ENCODE measurements around the gene ACRV1. TPM values are rescaled to one million over a fixed set of nuclear protein-coding genes. Genes with fewer than 3 reads are reported as not detected.

Gene ACRV1
- total RNA-seq, 6 experiments from 2014 or later, result not detected

GRCh38 chr11:125701858-125702621 is 21.4 kb upstream of the ACRV1 start:
- TF ChIP-seq CTCF (IDR thresholded peaks at IDR 0.05), result no peak
- no peak for TF ChIP-seq POLR2A (IDR thresholded peaks at IDR 0.05)
- Histone ChIP-seq H3K27ac (no peak overlapping the region), H3K36me3 (no peaks in the 10 kb centered on the region), H3K4me1 (no peaks in the 10 kb centered on the region), H3K4me3 (no peak overlapping the region), H3K9me3 (no peaks in the 10 kb centered on the region), H3K27me3 (no peaks in the 10 kb centered on the region)
- WGBS (ENCODE audit: insufficient coverage, low coverage, low lambda C conversion rate, missing lambda C conversion rate), result 17% methylated on average over 2 of the region's 6 CpGs
- ATAC-seq (no peak), DNase-seq (no peak)
- intact Hi-C loops (cut with DNase I), result no loop called here

DNA sequence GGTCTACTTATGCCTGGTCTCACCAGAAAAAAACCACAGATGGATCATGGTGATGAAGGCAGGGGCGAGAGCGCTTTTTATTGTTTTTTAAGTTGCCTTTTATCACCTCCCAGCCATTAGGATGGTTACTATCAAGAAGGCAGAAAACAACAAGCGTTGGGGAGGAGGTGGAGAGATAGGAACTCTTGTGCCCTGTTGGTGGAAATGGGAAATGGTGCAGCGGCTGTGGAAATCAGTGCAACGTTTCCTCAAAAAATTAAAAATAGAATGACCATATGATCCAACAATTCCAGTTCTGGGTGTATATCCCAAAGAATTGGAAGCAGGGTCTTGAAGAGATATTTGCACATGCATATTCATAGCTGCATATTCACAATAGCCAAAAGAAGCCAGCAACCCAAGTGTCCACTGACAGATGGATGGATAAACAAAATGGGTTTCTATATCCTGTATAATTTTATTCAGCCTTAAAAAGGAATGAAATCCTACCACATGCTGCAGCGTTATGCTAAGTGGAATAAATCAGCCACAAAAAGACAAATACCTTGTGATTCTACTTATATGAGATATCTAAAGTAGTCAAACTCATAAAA is 20.5 kb upstream of the ACRV1 start:
- intact Hi-C loops (cut with DNase I), result no loop called here
- no peaks in the 10 kb centered on the region for H3K9me3 ChIP-seq
- H3K27me3 ChIP-seq, result no peaks in the 10 kb centered on the region
- ATAC-seq (no peak), DNase-seq (no peak)
- H3K36me3 ChIP-seq, result no peaks in the 10 kb centered on the region
- WGBS (ENCODE audit: insufficient coverage, low coverage, low lambda C conversion rate, missing lambda C conversion rate), result 45% methylated on average over 6 of the region's 6 CpGs
- no peak overlapping the region for H3K27ac ChIP-seq
- no peak for TF ChIP-seq CTCF (IDR thresholded peaks at IDR 0.05)
- no peak for TF ChIP-seq POLR2A (IDR thresholded peaks at IDR 0.05)
- no peaks in the 10 kb centered on the region for H3K4me1 ChIP-seq
- H3K4me3 ChIP-seq, result no peak overlapping the region

GRCh38 chr11:125694951-125695350 is 14.3 kb upstream of the ACRV1 start:
- Histone ChIP-seq H3K27me3 (no peaks in the 10 kb centered on the region), H3K4me3 (no peak overlapping the region), H3K9me3 (no peaks in the 10 kb centered on the region), H3K36me3 (no peaks in the 10 kb centered on the region), H3K27ac (no peak overlapping the region), H3K4me1 (no peaks in the 10 kb centered on the region)
- WGBS (ENCODE audit: insufficient coverage, low coverage, low lambda C conversion rate, missing lambda C conversion rate), result 61% methylated on average over 2 of the region's 2 CpGs
- DNase-seq (no peak), ATAC-seq (no peak)
- intact Hi-C loops (cut with DNase I), result no loop called here
- TF ChIP-seq CTCF (IDR thresholded peaks at IDR 0.05) (no peak), POLR2A (IDR thresholded peaks at IDR 0.05) (no peak)

GRCh38 chr11:125692887-125693286 is 12.2 kb upstream of the ACRV1 start:
- Histone ChIP-seq H3K27me3 (no peaks in the 10 kb centered on the region), H3K36me3 (no peaks in the 10 kb centered on the region), H3K4me1 (no peaks in the 10 kb centered on the region), H3K9me3 (no peaks in the 10 kb centered on the region), H3K4me3 (no peak overlapping the region), H3K27ac (no peak overlapping the region)
- ATAC-seq (no peak), DNase-seq (no peak)
- no peak for TF ChIP-seq CTCF (IDR thresholded peaks at IDR 0.05)
- TF ChIP-seq POLR2A (IDR thresholded peaks at IDR 0.05), result no peak
- intact Hi-C loops (cut with DNase I), result no loop called here
- 61% methylated on average over 5 of the region's 5 CpGs for WGBS (ENCODE audit: insufficient coverage, low coverage, low lambda C conversion rate, missing lambda C conversion rate)
